ENCODE measurements around the gene ERBB2.

GRCh38 chr17:39744836-39745215 lies 45.0 kb downstream of the ERBB2 start:
- TF ChIP-seq ZNF263 (CRISPR knock-in tag; IDR thresholded peaks at IDR 0.05): no peak
- no peak for TF ChIP-seq STAT5B (CRISPR knock-in tag; IDR thresholded peaks at IDR 0.05)
- TF ChIP-seq HOMEZ (CRISPR knock-in tag; IDR thresholded peaks at IDR 0.05; ENCODE audit: low read depth): no peak
- TF ChIP-seq JUND (CRISPR knock-in tag; IDR thresholded peaks at IDR 0.05): no peak
- no peak for TF ChIP-seq SRF (IDR thresholded peaks at IDR 0.05; ENCODE audit: low read depth, low read length)
- TF ChIP-seq ZNF512 (CRISPR knock-in tag; IDR thresholded peaks at IDR 0.05): no peak
- TF ChIP-seq MAZ (IDR thresholded peaks at IDR 0.05; ENCODE audit: borderline replicate concordance, low read depth, low read length): no peak
- TF ChIP-seq MAZ (CRISPR knock-in tag; IDR thresholded peaks at IDR 0.05; ENCODE audit: low read depth): no peak
